Measurements from ENCODE around the gene CEP128. TPM values are rescaled to one million over a fixed set of nuclear protein-coding genes. Genes with fewer than 3 reads are reported as not detected.

CEP128 gene
- total and polyA plus RNA-seq, 2 experiments from 2014 or later: 7.6 to 17.6 TPM

GRCh38 chr14:80628547-80628946 is 313.0 kb downstream of the CEP128 start (continued):
- no peak for TF ChIP-seq ZNF331 (CRISPR knock-in tag; IDR thresholded peaks at IDR 0.05; ENCODE audit: low read depth)

DNA sequence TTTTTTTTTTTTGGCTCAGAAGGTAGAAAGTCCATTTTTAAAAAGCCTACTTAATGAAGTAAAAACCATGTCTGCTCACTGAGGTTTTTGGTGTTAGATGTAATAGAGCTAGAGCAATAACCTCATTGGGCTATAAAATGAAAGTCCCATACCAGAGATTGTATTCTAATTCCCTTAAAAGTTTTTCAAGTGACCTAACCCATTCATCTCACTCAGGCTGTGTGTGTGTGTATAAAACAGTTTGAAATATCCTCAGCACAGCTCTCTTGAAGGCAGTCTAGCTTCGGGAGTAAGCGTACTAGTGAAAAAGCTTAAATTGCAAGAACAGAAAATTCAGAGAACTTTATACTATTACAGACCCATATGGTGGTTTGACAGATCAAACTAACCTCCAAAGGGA is 313.8 kb downstream of the CEP128 start:
- TF ChIP-seq ETS1 (IDR thresholded peaks at IDR 0.05) (no peak), EZH2 (IDR thresholded peaks at IDR 0.05; ENCODE audit: low read depth, unreplicated experiment) (no peak), POLR2AphosphoS5 (IDR thresholded peaks at IDR 0.05; ENCODE audit: low read depth) (no peak), NANOG (IDR thresholded peaks at IDR 0.05; ENCODE audit: borderline replicate concordance) (no peak), JUNB (IDR thresholded peaks at IDR 0.05; ENCODE audit: unreplicated experiment) (no peak), EZH2phosphoT487 (IDR thresholded peaks at IDR 0.05; ENCODE audit: unreplicated experiment) (no peak), CREB1 (CRISPR knock-in tag; IDR thresholded peaks at IDR 0.05; ENCODE audit: low read depth) (no peak)
- no peak overlapping the region for H3K4me2 ChIP-seq

GRCh38 chr14:80624581-80624980 is 317.0 kb downstream of the CEP128 start:
- Mint-ChIP-seq H3K27ac (no peak overlapping the region), H3K36me3 (ENCODE audit: low read depth) (0 out of 3 replicates have a peak, but pooled peaks cover 3% of the 10 kb centered on the region), H3K4me1 (peaks cover 3% of the 10 kb centered on the region; the same call in 1 of the 3 replicates), H3K9me3 (no peaks in the 10 kb centered on the region), H3K27me3 (ENCODE audit: insufficient read depth, low read depth, poor library complexity) (no peaks in the 10 kb centered on the region), H3K4me3 (no peak overlapping the region)
- Histone ChIP-seq H3K4me2 (no peak overlapping the region), H3K4me1 (ENCODE audit: insufficient read depth) (no peaks in the 10 kb centered on the region), H3K36me3 (ENCODE audit: insufficient read depth) (no peaks in the 10 kb centered on the region), H4K20me1 (replicated peaks; ENCODE audit: insufficient read depth) (no peaks in the 10 kb centered on the region), H2AFZ (no peak overlapping the region), H3F3A (replicated peaks; ENCODE audit: low read depth) (no peaks in the 10 kb centered on the region), H3K27me3 (ENCODE audit: insufficient read depth) (no peaks in the 10 kb centered on the region), H3K9me2 (ENCODE audit: insufficient read depth) (no peaks in the 10 kb centered on the region), H3K4me3 (no peak overlapping the region), H3K27ac (ENCODE audit: low read depth) (no peak overlapping the region), H3K79me2 (replicated peaks; ENCODE audit: insufficient read depth) (no peaks in the 10 kb centered on the region)
- DNase-seq (ENCODE audit: low spot score) (no peak), ATAC-seq (no peak)
- TF ChIP-seq, protein P1, sequence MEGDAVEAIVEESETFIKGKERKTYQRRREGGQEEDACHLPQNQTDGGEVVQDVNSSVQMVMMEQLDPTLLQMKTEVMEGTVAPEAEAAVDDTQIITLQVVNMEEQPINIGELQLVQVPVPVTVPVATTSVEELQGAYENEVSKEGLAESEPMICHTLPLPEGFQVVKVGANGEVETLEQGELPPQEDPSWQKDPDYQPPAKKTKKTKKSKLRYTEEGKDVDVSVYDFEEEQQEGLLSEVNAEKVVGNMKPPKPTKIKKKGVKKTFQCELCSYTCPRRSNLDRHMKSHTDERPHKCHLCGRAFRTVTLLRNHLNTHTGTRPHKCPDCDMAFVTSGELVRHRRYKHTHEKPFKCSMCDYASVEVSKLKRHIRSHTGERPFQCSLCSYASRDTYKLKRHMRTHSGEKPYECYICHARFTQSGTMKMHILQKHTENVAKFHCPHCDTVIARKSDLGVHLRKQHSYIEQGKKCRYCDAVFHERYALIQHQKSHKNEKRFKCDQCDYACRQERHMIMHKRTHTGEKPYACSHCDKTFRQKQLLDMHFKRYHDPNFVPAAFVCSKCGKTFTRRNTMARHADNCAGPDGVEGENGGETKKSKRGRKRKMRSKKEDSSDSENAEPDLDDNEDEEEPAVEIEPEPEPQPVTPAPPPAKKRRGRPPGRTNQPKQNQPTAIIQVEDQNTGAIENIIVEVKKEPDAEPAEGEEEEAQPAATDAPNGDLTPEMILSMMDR (conservative IDR thresholded peaks at IDR 0.05; ENCODE audit: low read depth in 2 of 2): no peak
- TF ChIP-seq, protein P2, sequence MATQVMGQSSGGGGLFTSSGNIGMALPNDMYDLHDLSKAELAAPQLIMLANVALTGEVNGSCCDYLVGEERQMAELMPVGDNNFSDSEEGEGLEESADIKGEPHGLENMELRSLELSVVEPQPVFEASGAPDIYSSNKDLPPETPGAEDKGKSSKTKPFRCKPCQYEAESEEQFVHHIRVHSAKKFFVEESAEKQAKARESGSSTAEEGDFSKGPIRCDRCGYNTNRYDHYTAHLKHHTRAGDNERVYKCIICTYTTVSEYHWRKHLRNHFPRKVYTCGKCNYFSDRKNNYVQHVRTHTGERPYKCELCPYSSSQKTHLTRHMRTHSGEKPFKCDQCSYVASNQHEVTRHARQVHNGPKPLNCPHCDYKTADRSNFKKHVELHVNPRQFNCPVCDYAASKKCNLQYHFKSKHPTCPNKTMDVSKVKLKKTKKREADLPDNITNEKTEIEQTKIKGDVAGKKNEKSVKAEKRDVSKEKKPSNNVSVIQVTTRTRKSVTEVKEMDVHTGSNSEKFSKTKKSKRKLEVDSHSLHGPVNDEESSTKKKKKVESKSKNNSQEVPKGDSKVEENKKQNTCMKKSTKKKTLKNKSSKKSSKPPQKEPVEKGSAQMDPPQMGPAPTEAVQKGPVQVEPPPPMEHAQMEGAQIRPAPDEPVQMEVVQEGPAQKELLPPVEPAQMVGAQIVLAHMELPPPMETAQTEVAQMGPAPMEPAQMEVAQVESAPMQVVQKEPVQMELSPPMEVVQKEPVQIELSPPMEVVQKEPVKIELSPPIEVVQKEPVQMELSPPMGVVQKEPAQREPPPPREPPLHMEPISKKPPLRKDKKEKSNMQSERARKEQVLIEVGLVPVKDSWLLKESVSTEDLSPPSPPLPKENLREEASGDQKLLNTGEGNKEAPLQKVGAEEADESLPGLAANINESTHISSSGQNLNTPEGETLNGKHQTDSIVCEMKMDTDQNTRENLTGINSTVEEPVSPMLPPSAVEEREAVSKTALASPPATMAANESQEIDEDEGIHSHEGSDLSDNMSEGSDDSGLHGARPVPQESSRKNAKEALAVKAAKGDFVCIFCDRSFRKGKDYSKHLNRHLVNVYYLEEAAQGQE (IDR thresholded peaks at IDR 0.05; ENCODE audit: unreplicated experiment): no peak
- TF ChIP-seq ETS1 (IDR thresholded peaks at IDR 0.05): no peak
- no peak for TF ChIP-seq ZNF331 (CRISPR knock-in tag; IDR thresholded peaks at IDR 0.05; ENCODE audit: low read depth)
- no peak for TF ChIP-seq JUNB (IDR thresholded peaks at IDR 0.05; ENCODE audit: unreplicated experiment)
- TF ChIP-seq EZH2phosphoT487 (IDR thresholded peaks at IDR 0.05; ENCODE audit: unreplicated experiment): no peak
- TF ChIP-seq STAT1 (IDR thresholded peaks at IDR 0.05; ENCODE audit: unreplicated experiment): no peak

More for the DNA sequence above, 313.8 kb downstream of the CEP128 start:
- DNase-seq (ENCODE audit: low spot score) (no peak), ATAC-seq (no peak)
- H4K20me1 ChIP-seq (replicated peaks; ENCODE audit: insufficient read depth): no peaks in the 10 kb centered on the region
- no peaks in the 10 kb centered on the region for H3K27me3 ChIP-seq (ENCODE audit: insufficient read depth)
- Mint-ChIP-seq H3K36me3 (ENCODE audit: low read depth) (0 out of 3 replicates have a peak, but pooled peaks cover 3% of the 10 kb centered on the region), H3K9me3 (no peaks in the 10 kb centered on the region), H3K27me3 (ENCODE audit: insufficient read depth, low read depth, poor library complexity) (no peaks in the 10 kb centered on the region), H3K4me1 (no peaks in the 10 kb centered on the region), H3K4me3 (no peak overlapping the region), H3K27ac (no peak overlapping the region)
- no peak overlapping the region for H3K27ac ChIP-seq (ENCODE audit: low read depth)
- H3K9me2 ChIP-seq (ENCODE audit: insufficient read depth): no peaks in the 10 kb centered on the region
- no peaks in the 10 kb centered on the region for H3K4me1 ChIP-seq (ENCODE audit: insufficient read depth)
- H3K79me2 ChIP-seq (replicated peaks; ENCODE audit: insufficient read depth): no peaks in the 10 kb centered on the region
- H3K4me3 ChIP-seq: no peak overlapping the region
- no peak overlapping the region for H2AFZ ChIP-seq
- no peaks in the 10 kb centered on the region for H3F3A ChIP-seq (replicated peaks; ENCODE audit: low read depth)
- no peaks in the 10 kb centered on the region for H3K36me3 ChIP-seq (ENCODE audit: insufficient read depth)
